IMR-90 (cell line): ENCODE results near the gene BSDC1. TPM values are rescaled to one million over a fixed set of nuclear protein-coding genes. Genes with fewer than 3 reads are reported as not detected.

Experiments used
- ATAC-seq: fragments of 200-7000 bp; cut with Tn5 transposase; 2 replicates; pipeline ENCODE4 v1.9.1; 2020; ENCODE audit warnings: low read depth, mild to moderate bottlenecking, moderate library complexity
- BruUV-seq: library from RNA; stranded (reverse); fragments of 400-500 nt; replicated peaks from 2 replicates; lab custom pipeline; 2021; lab: Mats Ljungman, UMichigan
- CTCF ChIA-PET: fragments of 300-600 bp; formaldehyde crosslinking; extraction: SDS; loops from one replicate; lab custom pipeline; 2021; ENCODE audit warnings: antibody characterized with exemption; lab: Yijun Ruan, JAX
- POLR2A ChIA-PET: fragments of 300-600 bp; sonication (Branson Sonifier 250); formaldehyde crosslinking; loops from one replicate; lab custom pipeline; 2022; ENCODE audit warnings: antibody characterized with exemption; ENCODE audit not compliant: unreplicated experiment; lab: Charles Lee
- DNase-seq: peaks from one replicate; pipeline ENCODE4 v3.0.0; 2013
- H2AFZ ChIP-seq: replicated peaks from 2 replicates; pipeline ENCODE3; 2013; ENCODE audit warnings: low read length, mild to moderate bottlenecking; ENCODE audit not compliant: poor library complexity
- H2AK5ac ChIP-seq: 2 replicates; pipeline ENCODE4 v1.6.1; 2013; ENCODE audit warnings: low read depth, low read length, inconsistent platforms
- H2AK9ac ChIP-seq: replicated peaks from 2 replicates; pipeline ENCODE3; 2013; ENCODE audit warnings: mild to moderate bottlenecking, low read depth, low read length, moderate library complexity; ENCODE audit not compliant: poor library complexity
- H2BK120ac ChIP-seq: 2 replicates; pipeline ENCODE4 v1.6.1; 2013; ENCODE audit warnings: low read depth, low read length, inconsistent platforms
- H2BK15ac ChIP-seq: 3 replicates; pipeline ENCODE4 v1.6.1; 2013; ENCODE audit warnings: low read depth, low read length, inconsistent platforms
- H2BK20ac ChIP-seq: 2 replicates; pipeline ENCODE4 v1.6.1; 2013; ENCODE audit warnings: low read depth, mild to moderate bottlenecking, inconsistent platforms, low read length, moderate library complexity
- H2BK5ac ChIP-seq: 2 replicates; pipeline ENCODE4 v1.6.1; 2013; ENCODE audit warnings: mild to moderate bottlenecking, low read depth, low read length, inconsistent platforms; ENCODE audit not compliant: poor library complexity, severe bottlenecking
- H3K14ac ChIP-seq: replicated peaks from 2 replicates; pipeline ENCODE4 v1.6.1; 2013; ENCODE audit warnings: low read depth, low read length, inconsistent platforms
- H3K18ac ChIP-seq: 2 replicates; pipeline ENCODE4 v1.6.1; 2013; ENCODE audit warnings: low read depth, low read length, control low read depth
- H3K23ac ChIP-seq: 2 replicates; pipeline ENCODE4 v1.6.1; 2013; ENCODE audit warnings: low read depth, low read length, inconsistent platforms
- H3K27ac ChIP-seq: 2 replicates; pipeline ENCODE4 v1.5.1; 2013; ENCODE audit warnings: mild to moderate bottlenecking, control low read depth, low read length; ENCODE audit not compliant: insufficient read depth
- H3K27me3 ChIP-seq: 2 replicates; pipeline ENCODE4 v1.6.1; 2013; ENCODE audit warnings: low read length; ENCODE audit not compliant: control insufficient read depth, insufficient read depth
- H3K36me3 ChIP-seq: 2 replicates; pipeline ENCODE4 v1.6.1; 2013; ENCODE audit warnings: low read length, mixed read lengths; ENCODE audit not compliant: control insufficient read depth, insufficient read depth
- H3K4ac ChIP-seq: 2 replicates; pipeline ENCODE4 v1.6.1; 2013; ENCODE audit warnings: low read depth, low read length, inconsistent platforms
- H3K4me1 ChIP-seq: 2 replicates; pipeline ENCODE4 v1.6.1; 2013; ENCODE audit warnings: low read length, mixed read lengths; ENCODE audit not compliant: control insufficient read depth, insufficient read depth
- H3K4me2 ChIP-seq: 2 replicates; pipeline ENCODE4 v1.6.1; 2013; ENCODE audit warnings: low read depth, mild to moderate bottlenecking, control low read depth, low read length, moderate library complexity
- H3K4me3 ChIP-seq: 2 replicates; pipeline ENCODE4 v1.5.1; 2013; ENCODE audit warnings: low read depth, mild to moderate bottlenecking, control low read depth, low read length, moderate library complexity; ENCODE audit not compliant: insufficient read depth
- H3K56ac ChIP-seq: 2 replicates; pipeline ENCODE4 v1.6.1; 2013; ENCODE audit warnings: low read length, inconsistent platforms; ENCODE audit not compliant: insufficient read depth; ENCODE audit errors: extremely low read depth
- H3K79me1 ChIP-seq, 2 experiments: 2 replicates each; pipeline ENCODE4 v1.6.1; 2013; ENCODE audit warnings: low read length in 2 of 2, inconsistent platforms in 1 of 2, low read depth in 1 of 2
- H3K9ac ChIP-seq: 2 replicates; pipeline ENCODE4 v1.6.1; 2013; ENCODE audit warnings: low read depth, low read length, control low read depth
- H3K9me1 ChIP-seq: 2 replicates; pipeline ENCODE4 v1.6.1; 2013; ENCODE audit warnings: low read length, inconsistent platforms; ENCODE audit not compliant: insufficient read depth
- H3K9me3 ChIP-seq: 2 replicates; pipeline ENCODE4 v1.6.1; 2013; ENCODE audit warnings: low read length; ENCODE audit not compliant: control insufficient read depth, insufficient read depth
- H4K20me1 ChIP-seq: 2 replicates; pipeline ENCODE4 v1.6.1; 2013; ENCODE audit warnings: low read length, inconsistent platforms; ENCODE audit not compliant: insufficient read depth
- H4K5ac ChIP-seq: 2 replicates; pipeline ENCODE4 v1.6.1; 2013; ENCODE audit warnings: mild to moderate bottlenecking, low read depth, low read length, control low read depth
- H4K8ac ChIP-seq, 2 experiments: 2 replicates each; pipeline ENCODE4 v1.6.1; 2013; ENCODE audit warnings: low read depth in 2 of 2, low read length in 2 of 2, control low read depth in 1 of 2, inconsistent platforms in 1 of 2
- H4K91ac ChIP-seq: 2 replicates; pipeline ENCODE4 v1.6.1; 2013; ENCODE audit warnings: low read depth, low read length, inconsistent platforms; ENCODE audit not compliant: insufficient read depth
- ELK1 ChIP-seq: fragments of 150-350 bp; IDR thresholded peaks from 2 replicates; pipeline ENCODE4 v1.6.1; 2016; ENCODE audit warnings: low read depth, mild to moderate bottlenecking, low read length, moderate library complexity, borderline replicate concordance
- FOS ChIP-seq: fragments of 150-350 bp; IDR thresholded peaks from 2 replicates; pipeline ENCODE4 v1.6.1; 2016; ENCODE audit warnings: low read depth, low read length
- NFE2L2 ChIP-seq: fragments of 150-350 bp; IDR thresholded peaks from 2 replicates; pipeline ENCODE4 v1.6.1; 2016; ENCODE audit warnings: low read depth, mild to moderate bottlenecking, low read length
- POLR2A ChIP-seq: IDR thresholded peaks from 2 replicates; pipeline ENCODE4 v1.6.1; 2012; ENCODE audit warnings: mild to moderate bottlenecking, low read depth, low read length
- RAD21 ChIP-seq: IDR thresholded peaks from 2 replicates; pipeline ENCODE4 v1.6.1; 2012; ENCODE audit warnings: low read length, improper control_type of control experiment
- RCOR1 ChIP-seq: IDR thresholded peaks from 2 replicates; pipeline ENCODE4 v1.6.1; 2012; ENCODE audit warnings: mild to moderate bottlenecking, low read length, improper control_type of control experiment; ENCODE audit not compliant: insufficient replicate concordance
- SMC3 ChIP-seq: fragments of 150-350 bp; IDR thresholded peaks from 2 replicates; pipeline ENCODE4 v1.6.1; 2016; ENCODE audit warnings: low read depth, mild to moderate bottlenecking, antibody characterized with exemption, low read length, moderate library complexity
- whole genome bisulfite sequencing, 2 experiments: methylation state at CpG; one replicate each; pipeline versions ENCODE4 v1.1.5 to v1.1.7; 2013; ENCODE audit warnings: missing lambda C conversion rate in 2 of 2; ENCODE audit not compliant: insufficient read length in 1 of 2; ENCODE audit errors: extremely low coverage in 2 of 2; 5-methylcytosine and 5-hydroxymethylcytosine counted together
- dilution Hi-C: fragments of 300-500 bp; cut with HindIII; formaldehyde crosslinking; loops from one replicate; pipeline ENCODE4 v1.14.3; 2018; ENCODE audit warnings: low sequenced_read_pairs; ENCODE audit not compliant: unreplicated experiment
- in situ Hi-C: fragments of 300-500 bp; cut with MboI; formaldehyde crosslinking; loops from 3 replicates; pipeline ENCODE4 v1.14.3; 2019; ENCODE audit warnings: low sequenced_read_pairs, inconsistent platforms, mixed read lengths
- intact Hi-C: fragments of 100-400 bp; cut with micrococcal nuclease; formaldehyde crosslinking; loops from 2 replicates; pipeline ENCODE4 v1.10.0; 2022
- polyA plus RNA-seq, 3 experiments: library from polyadenylated mRNA; depleted of rRNA; stranded (reverse); fragments of >200 nt; gene quantifications; 2 replicates each; pipeline ENCODE4 v1.2.3, GENCODE V29; 2012; ENCODE audit warnings: low replicate concordance in 1 of 3
- total RNA-seq: library from RNA; depleted of rRNA; stranded (reverse); fragments of >200 nt; gene quantifications from 2 replicates; pipeline ENCODE4 v1.2.3, GENCODE V29; 2012
- TF ChIP-seq, protein P1 (sequence below): conservative IDR thresholded peaks from 2 replicates; pipeline ENCODE4 v1.5.1; 2012; ENCODE audit warnings: mild to moderate bottlenecking, low read depth, low read length, improper control_type of control experiment

Gene BSDC1
- total and polyA plus RNA-seq, 2 of the 4 experiments (the other 2 are of a cell fraction) = 56.8 to 60.4 TPM

DNA sequence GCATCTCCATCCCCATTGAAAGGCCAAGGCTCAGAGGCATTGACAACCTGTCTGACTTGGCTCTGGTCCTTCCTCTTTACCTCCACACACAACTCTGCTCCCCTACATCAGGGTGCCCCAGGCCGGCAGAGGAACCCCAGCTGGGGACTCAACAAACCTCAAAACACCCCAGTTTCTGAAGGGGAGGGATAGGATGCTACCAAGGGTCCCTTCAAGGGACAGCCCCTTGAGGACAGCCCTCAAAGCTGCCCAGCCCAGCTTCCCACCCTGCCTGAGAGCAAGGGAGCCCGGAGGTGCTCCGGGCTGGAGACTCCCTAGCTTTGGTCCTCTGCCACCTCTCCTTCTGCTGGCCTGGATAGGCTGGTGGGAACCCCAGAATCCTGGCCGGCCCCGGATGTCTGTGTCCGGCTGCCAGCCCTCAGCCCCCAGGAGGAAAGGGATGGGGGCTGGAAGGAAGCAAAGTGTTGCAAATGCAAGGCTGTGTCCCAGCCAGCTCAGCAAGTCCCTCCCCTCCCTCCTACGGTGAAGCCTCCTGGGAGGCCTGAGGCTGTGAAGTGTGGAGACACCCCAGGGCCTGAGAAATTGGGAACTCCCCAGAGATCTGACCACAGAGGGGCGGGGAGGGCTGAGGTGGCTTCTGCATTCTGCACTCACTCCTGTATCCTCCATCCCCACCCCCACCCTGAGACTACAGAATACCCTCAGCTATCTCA lies 57.1 kb downstream of the BSDC1 start:
- H3K4me3 ChIP-seq = no peak overlapping the region
- H3K9ac ChIP-seq = no peak overlapping the region
- POLR2A ChIA-PET = no interaction called here
- H4K20me1 ChIP-seq = peaks cover 31% of the 10 kb centered on the region
- H2AFZ ChIP-seq = peak overlapping the region; percentile 89
- H4K5ac ChIP-seq = no peak overlapping the region
- in situ Hi-C loops (no loop called here), intact Hi-C loops (loop anchor here (1.0 to 5.0 kb wide), 2 partner anchors 14 to 55 kb away; partner anchors contain the start of gene BSDC1), dilution Hi-C loops (no loop called here)
- no TSS peak for BruUV-seq
- no peak overlapping the region for H3K14ac ChIP-seq
- WGBS, 2 experiments = no CpG with 5 or more reads among the region's 8 CpGs
- H3K4me2 ChIP-seq = peak overlapping the region; percentile 72; the same call in 1 of the 2 replicates
- no peak overlapping the region for H2BK20ac ChIP-seq
- H3K79me1 ChIP-seq = peaks cover 19 to 32% of the 10 kb centered on the region in 2 experiments; a peak in 3 of 4 replicates
- no peak overlapping the region for H3K18ac ChIP-seq
- H3K27me3 ChIP-seq = no peaks in the 10 kb centered on the region
- peak; percentile 47 for DNase-seq
- peaks cover 22% of the 10 kb centered on the region for H3K36me3 ChIP-seq
- H2AK5ac ChIP-seq = no peak overlapping the region
- 0 out of 4 replicates have a peak overlapping the region, but pooled peaks of 1 of the 2 experiments have one; percentile 58 for H4K8ac ChIP-seq
- H3K4ac ChIP-seq = no peak overlapping the region; the same call in 1 of the 2 replicates
- H3K9me1 ChIP-seq = 0 out of 2 replicates have a peak, but pooled peaks cover 3% of the 10 kb centered on the region
- no peak for TF ChIP-seq SMC3
- no peak for TF ChIP-seq FOS
- TF ChIP-seq RAD21 = no peak
- TF ChIP-seq ELK1 = no peak
- TF ChIP-seq RCOR1 = no peak
- no peak for TF ChIP-seq POLR2A
- no peak for TF ChIP-seq NFE2L2
- TF ChIP-seq, protein P1, sequence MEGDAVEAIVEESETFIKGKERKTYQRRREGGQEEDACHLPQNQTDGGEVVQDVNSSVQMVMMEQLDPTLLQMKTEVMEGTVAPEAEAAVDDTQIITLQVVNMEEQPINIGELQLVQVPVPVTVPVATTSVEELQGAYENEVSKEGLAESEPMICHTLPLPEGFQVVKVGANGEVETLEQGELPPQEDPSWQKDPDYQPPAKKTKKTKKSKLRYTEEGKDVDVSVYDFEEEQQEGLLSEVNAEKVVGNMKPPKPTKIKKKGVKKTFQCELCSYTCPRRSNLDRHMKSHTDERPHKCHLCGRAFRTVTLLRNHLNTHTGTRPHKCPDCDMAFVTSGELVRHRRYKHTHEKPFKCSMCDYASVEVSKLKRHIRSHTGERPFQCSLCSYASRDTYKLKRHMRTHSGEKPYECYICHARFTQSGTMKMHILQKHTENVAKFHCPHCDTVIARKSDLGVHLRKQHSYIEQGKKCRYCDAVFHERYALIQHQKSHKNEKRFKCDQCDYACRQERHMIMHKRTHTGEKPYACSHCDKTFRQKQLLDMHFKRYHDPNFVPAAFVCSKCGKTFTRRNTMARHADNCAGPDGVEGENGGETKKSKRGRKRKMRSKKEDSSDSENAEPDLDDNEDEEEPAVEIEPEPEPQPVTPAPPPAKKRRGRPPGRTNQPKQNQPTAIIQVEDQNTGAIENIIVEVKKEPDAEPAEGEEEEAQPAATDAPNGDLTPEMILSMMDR = no peak
- H3K27ac ChIP-seq = no peak overlapping the region
- H3K23ac ChIP-seq = no peak overlapping the region; the same call in 1 of the 2 replicates
- ATAC-seq = no peak
- CTCF ChIA-PET = no interaction called here
- H2AK9ac ChIP-seq = peak overlapping the region; percentile 19
- H3K56ac ChIP-seq = no peak overlapping the region
- no peak overlapping the region for H2BK5ac ChIP-seq
- H3K4me1 ChIP-seq = peaks cover 6% of the 10 kb centered on the region
- no peak overlapping the region for H2BK120ac ChIP-seq
- H2BK15ac ChIP-seq = no peak overlapping the region
- H4K91ac ChIP-seq = no peak overlapping the region
- H3K9me3 ChIP-seq = no peaks in the 10 kb centered on the region
